GM10847 (cell line): ENCODE data around the gene SPINT1.

ENCODE experiments used
- POLR2A ChIP-seq: IDR thresholded peaks from 2 replicates; pipeline ENCODE4 v1.6.1; 2011; ENCODE audit not compliant: insufficient read length; ENCODE audit errors: extremely low read depth

SPINT1 gene

GRCh38 chr15:40847223-40847961, 3.5 kb downstream of the SPINT1 start:
- TF ChIP-seq POLR2A = no peak

GRCh38 chr15:40850576-40851112, 6.8 kb downstream of the SPINT1 start:
- no peak for TF ChIP-seq POLR2A

GRCh38 chr15:40852529-40852928, 8.7 kb downstream of the SPINT1 start:
- no peak for TF ChIP-seq POLR2A

GRCh38 chr15:40853241-40853890, 9.5 kb downstream of the SPINT1 start:
- no peak for TF ChIP-seq POLR2A

GRCh38 chr15:40854161-40854560, 10.3 kb downstream of the SPINT1 start:
- TF ChIP-seq POLR2A = no peak

- no peak for TF ChIP-seq POLR2A
These were observed 11.9 kb downstream of the SPINT1 start for GRCh38 chr15:40855706-40856234.

GRCh38 chr15:40856746-40857145, 12.9 kb downstream of the SPINT1 start:
- TF ChIP-seq POLR2A = no peak

GRCh38 chr15:40857601-40858341, 13.9 kb downstream of the SPINT1 start:
- no peak for TF ChIP-seq POLR2A

GRCh38 chr15:40858706-40859105, 14.9 kb downstream of the SPINT1 start:
- no peak for TF ChIP-seq POLR2A

GRCh38 chr15:40859206-40859851, 15.5 kb downstream of the SPINT1 start:
- TF ChIP-seq POLR2A = no peak

- TF ChIP-seq POLR2A = no peak
These were observed 19.9 kb downstream of the SPINT1 start for GRCh38 chr15:40863660-40864270.

- no peak for TF ChIP-seq POLR2A
These were observed 23.4 kb downstream of the SPINT1 start for GRCh38 chr15:40867199-40867598.

GRCh38 chr15:40869686-40870085, 25.8 kb downstream of the SPINT1 start:
- no peak for TF ChIP-seq POLR2A

- TF ChIP-seq POLR2A = no peak
These were observed 26.9 kb downstream of the SPINT1 start for GRCh38 chr15:40870716-40871115.
